A549 (cell line): ENCODE results near the gene TESK2. TPM values are rescaled to one million over a fixed set of nuclear protein-coding genes. Genes with fewer than 3 reads are reported as not detected.
A peak's percentile ranks its signal among the peaks of the same experiment; 100 is the strongest.

Source experiments
- ATAC-seq, 2 experiments: fragments of 200-7000 bp in 1 of 2; fragments of >200 bp in 1 of 2; cut with Nextera tagmentation in 1 of 2; cut with Tn5 transposase in 1 of 2; 3 replicates each; pipeline versions ENCODE4 v1.8.0 to v1.9.1; 2018 to 2020; ENCODE audit warnings: mild to moderate bottlenecking in 1 of 2, moderate library complexity in 1 of 2
- CTCF ChIA-PET: fragments of 300-600 bp; sonication (Branson Sonifier 250); formaldehyde crosslinking; extraction: SDS; loops from one replicate; lab custom pipeline; 2021; ENCODE audit warnings: antibody characterized with exemption, inconsistent platforms; lab: Yijun Ruan, JAX
- POLR2A ChIA-PET: fragments of 350-600 bp; formaldehyde crosslinking; extraction: SDS; loops from one replicate; lab custom pipeline; 2021; ENCODE audit warnings: antibody characterized with exemption, inconsistent platforms; lab: Yijun Ruan, JAX
- DNase-seq, 2 experiments: peaks; one replicate each; pipeline versions ENCODE4 v3.0.0 to v3.0.0-alpha.2; 2011 to 2016; ENCODE audit warnings: low read depth in 1 of 2, low spot score in 1 of 2
- FAIRE-seq: peaks from 2 replicates; lab custom pipeline; 2011; peaks lifted over from hg19 to GRCh38; lab: Jason Lieb, UNC
- H3K27ac ChIP-seq, 2 experiments: fragments of >200 bp; sonication (Bioruptor Twin); formaldehyde crosslinking; 3 replicates each; pipeline ENCODE4 v1.5.1; 2016 to 2017
- H3K4me1 ChIP-seq: fragments of >200 bp; sonication (Bioruptor Twin); formaldehyde crosslinking; 3 replicates; pipeline ENCODE4 v1.6.1; 2016
- H3K4me2 ChIP-seq: fragments of >200 bp; sonication (Bioruptor Twin); formaldehyde crosslinking; 3 replicates; pipeline ENCODE4 v1.6.1; 2016
- H3K4me3 ChIP-seq: fragments of >200 bp; sonication (Bioruptor Twin); formaldehyde crosslinking; 3 replicates; pipeline ENCODE4 v1.5.1; 2016
- H3K9me3 ChIP-seq: fragments of >200 bp; sonication (Bioruptor Twin); formaldehyde crosslinking; 3 replicates; pipeline ENCODE4 v1.6.1; 2016
- BHLHE40 ChIP-seq: IDR thresholded peaks from 2 replicates; pipeline ENCODE4 v1.6.1; 2012; ENCODE audit warnings: low read depth, low read length, inconsistent platforms
- CBX8 ChIP-seq: fragments of 200-600 bp; sonication (generic); IDR thresholded peaks from 2 replicates; pipeline ENCODE4 v1.6.1; 2016
- CEBPB ChIP-seq, 2 experiments: fragments of >200 bp in 1 of 2; sonication (Bioruptor Twin) in 1 of 2; formaldehyde crosslinking in 1 of 2; IDR thresholded peaks; 2 replicates each; pipeline ENCODE4 v1.6.1; 2012 to 2016
- CHD2 ChIP-seq: fragments of 150-350 bp; IDR thresholded peaks from 2 replicates; pipeline ENCODE4 v1.6.1; 2014; ENCODE audit warnings: low read length; ENCODE audit not compliant: partially characterized antibody
- CHD4 ChIP-seq: fragments of 200-600 bp; sonication (generic); IDR thresholded peaks from 2 replicates; pipeline ENCODE4 v1.6.1; 2016; ENCODE audit warnings: antibody characterized with exemption, mild to moderate bottlenecking, borderline replicate concordance
- CTCF ChIP-seq: fragments of >200 bp; sonication (Bioruptor Twin); formaldehyde crosslinking; IDR thresholded peaks from 3 replicates; pipeline ENCODE4 v1.5.1; 2016
- EHMT2 ChIP-seq: fragments of 200-600 bp; sonication (generic); IDR thresholded peaks from 2 replicates; pipeline ENCODE4 v1.6.1; 2016; ENCODE audit warnings: antibody characterized with exemption, low read depth, mild to moderate bottlenecking, moderate library complexity
- ELK1 ChIP-seq: fragments of 150-350 bp; IDR thresholded peaks from 2 replicates; pipeline ENCODE4 v1.6.1; 2014; ENCODE audit warnings: low read depth, mild to moderate bottlenecking, low read length
- ESRRA ChIP-seq: fragments of 150-350 bp; IDR thresholded peaks from 2 replicates; pipeline ENCODE4 v1.6.1; 2014; ENCODE audit warnings: mild to moderate bottlenecking, low read length, borderline replicate concordance
- HES2 ChIP-seq: fragments of >200 bp; sonication (Bioruptor Twin); formaldehyde crosslinking; IDR thresholded peaks from 2 replicates; pipeline ENCODE4 v1.6.1; 2016
- HOXB5 ChIP-seq: fragments of 250-450 bp; sonication (Bioruptor Pico); IDR thresholded peaks from 2 replicates; pipeline ENCODE4 v1.5.0; 2020; ENCODE audit warnings: mild to moderate bottlenecking, moderate library complexity
- KDM5A ChIP-seq: fragments of 200-600 bp; sonication (generic); IDR thresholded peaks from 2 replicates; pipeline ENCODE4 v1.6.1; 2016; ENCODE audit warnings: antibody characterized with exemption, mild to moderate bottlenecking
- MYC ChIP-seq: IDR thresholded peaks from 2 replicates; pipeline ENCODE4 v1.6.1; 2012; ENCODE audit warnings: mild to moderate bottlenecking, inconsistent platforms, low read length, improper control_type of control experiment, borderline replicate concordance
- PBX3 ChIP-seq: IDR thresholded peaks from 2 replicates; pipeline ENCODE4 v1.6.1; 2012
- POLR2AphosphoS2 ChIP-seq: conservative IDR thresholded peaks from 2 replicates; pipeline ENCODE4 v1.6.1; 2012; ENCODE audit warnings: low read length, improper control_type of control experiment, inconsistent platforms
- RAD21 ChIP-seq, 2 experiments: fragments of >200 bp in 1 of 2; sonication (Bioruptor Twin) in 1 of 2; formaldehyde crosslinking in 1 of 2; IDR thresholded peaks in 1 of 2; conservative IDR thresholded peaks in 1 of 2; 2 replicates in 1 of 2; 3 replicates in 1 of 2; pipeline ENCODE4 v1.6.1; 2012 to 2018; ENCODE audit warnings: inconsistent platforms in 1 of 2
- RCOR1 ChIP-seq: fragments of 150-350 bp; IDR thresholded peaks from 2 replicates; pipeline ENCODE4 v1.6.1; 2014; ENCODE audit warnings: antibody characterized with exemption, low read length, low read depth
- REST ChIP-seq: fragments of 200-600 bp; sonication (generic); IDR thresholded peaks from 2 replicates; pipeline ENCODE4 v1.6.1; 2016; ENCODE audit warnings: antibody characterized with exemption, mild to moderate bottlenecking, moderate library complexity
- SMC3 ChIP-seq: fragments of >200 bp; sonication (Bioruptor Twin); formaldehyde crosslinking; IDR thresholded peaks from 3 replicates; pipeline ENCODE4 v1.6.1; 2018; ENCODE audit warnings: inconsistent platforms
- TFCP2L1 ChIP-seq: fragments of 250-450 bp; sonication (Bioruptor Pico); IDR thresholded peaks from 2 replicates; pipeline ENCODE4 v1.5.0; 2021; ENCODE audit warnings: mild to moderate bottlenecking
- ZFP36 ChIP-seq: fragments of 450-650 bp; IDR thresholded peaks from 2 replicates; pipeline ENCODE4 v1.6.1; 2014; ENCODE audit warnings: borderline replicate concordance; ENCODE audit not compliant: partially characterized antibody
- ZSCAN20 ChIP-seq: fragments of 250-450 bp; sonication (Bioruptor Pico); IDR thresholded peaks from 2 replicates; pipeline ENCODE4 v1.8.0; 2022; ENCODE audit warnings: mild to moderate bottlenecking, moderate library complexity
- WGBS: methylation state at CpG from one replicate; pipeline ENCODE4 v1.1.6; 2017; ENCODE audit errors: missing lambda C conversion rate; 5-methylcytosine and 5-hydroxymethylcytosine counted together
- polyA plus RNA-seq, 4 experiments: library from polyadenylated mRNA; depleted of rRNA in 3 of 4; stranded (reverse); fragments of >200 nt; fragmentation: RNase III in 1 of 4; extraction: RNeasy Plus Mini Kit Qiagen cat#74134 plus additional on column Dnase treatment in 1 of 4; gene quantifications; 2 replicates in 3 of 4; 3 replicates in 1 of 4; pipeline ENCODE4 v1.2.3, GENCODE V29; 2011 to 2017

Gene TESK2
- polyA plus RNA-seq, 2 of the 4 experiments (the other 2 are of a cell fraction) = 0.22 to 0.48 TPM

- Histone ChIP-seq H3K4me2 (peak overlapping the region; percentile 63), H3K4me1 (no peaks in the 10 kb centered on the region), H3K4me3 (no peak overlapping the region), H3K9me3 (no peaks in the 10 kb centered on the region), H3K27ac (no peak overlapping the region)
- CTCF ChIA-PET = interaction anchor here (0.6 to 9.5 kb wide), 27 partner anchors 10 to 530 kb away, joined by 3 to 157 read pairs (median 4); partner anchors contain the start of genes CCDC163, MMACHC, MUTYH and TESK2
- no peak for TF ChIP-seq CHD2
- TF ChIP-seq KDM5A = no peak
- TF ChIP-seq EHMT2 = no peak
- TF ChIP-seq CTCF = peak; percentile 77
- no peak for TF ChIP-seq HOXB5 (CRISPR knock-in tag)
- no peak for TF ChIP-seq ELK1
- TF ChIP-seq SMC3 = peak; percentile 72
- TF ChIP-seq PBX3 = no peak
- TF ChIP-seq RCOR1 = no peak
- TF ChIP-seq POLR2AphosphoS2 = no peak
- TF ChIP-seq CBX8 = no peak
- no peak for TF ChIP-seq MYC
- no peak for TF ChIP-seq HES2
- TF ChIP-seq CEBPB (IDR thresholded peaks at IDR 0.05) = peak in 1 of 2 experiments; percentile 17; a peak in 1 of 4 replicates
- TF ChIP-seq RAD21 (conservative IDR thresholded peaks at IDR 0.05 in 1 of 2, IDR thresholded peaks at IDR 0.05 in 1 of 2) = peak; percentile 80
- TF ChIP-seq CHD4 = no peak
- TF ChIP-seq ZSCAN20 = no peak
- no peak for TF ChIP-seq REST
- TF ChIP-seq TFCP2L1 (CRISPR knock-in tag) = no peak
- TF ChIP-seq ZFP36 = no peak
- no peak for TF ChIP-seq ESRRA
- TF ChIP-seq BHLHE40 = no peak
- peak in 1 of 2 experiments; percentile 48 for DNase-seq
- POLR2A ChIA-PET = interaction anchor here (0.9 to 1.5 kb wide), 2 partner anchors 20 to 57 kb away, joined by 3 to 4 read pairs; partner anchors contain the start of genes MUTYH and TOE1
- peak; percentile 66 to 75; a peak in 4 of 6 replicates for ATAC-seq
- WGBS = 36% methylated on average over 7 of the region's 7 CpGs
- no peak for FAIRE-seq
These were observed 131.0 kb downstream of the TESK2 start for GRCh38 chr1:45359882-45360513.
